ENCODE results near the gene ENPP3. TPM values are rescaled to one million over a fixed set of nuclear protein-coding genes. Genes with fewer than 3 reads are reported as not detected.

ENPP3 gene
- total RNA-seq, 1 experiment from 2014 or later = 0.15 TPM

- peaks cover 0 to 3% of the 10 kb centered on the region in 2 experiments; a peak in 1 of 4 replicates for H3K4me1 Mint-ChIP-seq
These were observed 144.6 kb downstream of the ENPP3 start for GRCh38 chr6:131781687-131782086.

More at GRCh38 chr6:131781687-131782086, 144.6 kb downstream of the ENPP3 start:
- H3K4me1 ChIP-seq (ENCODE audit: insufficient read depth, low read length) = no peaks in the 10 kb centered on the region
- H2BK15ac ChIP-seq (ENCODE audit: low read depth, low read length) = no peak overlapping the region
- H2BK5ac ChIP-seq (ENCODE audit: insufficient read length, low read length) = no peak overlapping the region
- H4K20me1 ChIP-seq (ENCODE audit: control insufficient read depth, insufficient read depth, insufficient read length) = no peaks in the 10 kb centered on the region
- H3K4me2 ChIP-seq (ENCODE audit: insufficient read depth, insufficient read length, low read length) = no peak overlapping the region
- no peak overlapping the region for H3K27ac ChIP-seq (ENCODE audit: insufficient read length, low read depth, low read length)
- H3K14ac ChIP-seq (ENCODE audit: insufficient read depth, low read length) = no peak overlapping the region
- no peak overlapping the region for H3K9ac ChIP-seq (ENCODE audit: extremely low read depth, insufficient read length, low read length)
- Mint-ChIP-seq H3K27me3 (ENCODE audit: low read depth) (peaks cover 14% of the 10 kb centered on the region), H3K4me3 (no peak overlapping the region), H3K36me3 (ENCODE audit: insufficient read depth in 1 of 3, low read depth in 3 of 3) (no peaks in the 10 kb centered on the region), H3K27ac (no peak overlapping the region; a peak in 1 of 7 replicates), H3K9me3 (no peaks in the 10 kb centered on the region)
- no peak overlapping the region for H3K4ac ChIP-seq (ENCODE audit: low read depth, low read length)
- H3K56ac ChIP-seq (ENCODE audit: insufficient read length, low read depth, low read length) = no peak overlapping the region
- H4K5ac ChIP-seq (ENCODE audit: insufficient read length, low read depth, low read length) = no peak overlapping the region
- H2AFZ ChIP-seq (ENCODE audit: low read length) = no peak overlapping the region
- no peak overlapping the region for H2BK12ac ChIP-seq (ENCODE audit: insufficient read length, low read depth, low read length)
- H3K9me3 ChIP-seq (ENCODE audit: control insufficient read depth, low read depth, low read length) = no peaks in the 10 kb centered on the region
- no peak overlapping the region for H3K18ac ChIP-seq (ENCODE audit: insufficient read length, low read depth, low read length)
- H3K23ac ChIP-seq (ENCODE audit: insufficient read length, low read depth, low read length) = no peak overlapping the region
- H4K8ac ChIP-seq (replicated peaks; ENCODE audit: insufficient read length, low read depth, low read length) = no peak overlapping the region
- no peak for TF ChIP-seq CTCF (conservative IDR thresholded peaks at IDR 0.05)
- H2BK20ac ChIP-seq (ENCODE audit: low read depth, low read length, poor library complexity, severe bottlenecking) = no peak overlapping the region
- no peak overlapping the region for H2BK120ac ChIP-seq (ENCODE audit: low read depth, low read length, poor library complexity, severe bottlenecking)
- H2AK5ac ChIP-seq (ENCODE audit: insufficient read length, low read length) = no peak overlapping the region
- H3K23me2 ChIP-seq (ENCODE audit: insufficient read length, low read depth, low read length, poor library complexity, severe bottlenecking) = no peaks in the 10 kb centered on the region
- H4K91ac ChIP-seq (ENCODE audit: insufficient read length, low read depth, low read length) = no peak overlapping the region
- no peaks in the 10 kb centered on the region for H3K79me2 ChIP-seq (ENCODE audit: insufficient read depth, low read length)
- DNase-seq = no peak
- H3K27me3 ChIP-seq (ENCODE audit: insufficient read depth, low read length) = 0 out of 2 replicates have a peak, but pooled peaks cover 2% of the 10 kb centered on the region
- H3K79me1 ChIP-seq (ENCODE audit: insufficient read depth, low read depth, low read length, poor library complexity, severe bottlenecking) = no peaks in the 10 kb centered on the region
- H3T11ph ChIP-seq (ENCODE audit: low read length) = no peak overlapping the region
- no CpG with 5 or more reads among the region's 3 CpGs for WGBS (ENCODE audit: extremely low coverage, insufficient read length, low lambda C conversion rate)

Measured in H9 (cell line).